ENCODE measurements around the gene PAN2.
A peak's percentile ranks its signal among the peaks of the same experiment; 100 is the strongest.

PAN2 gene

GRCh38 chr12:56333679-56334489 is at the start of gene PAN2:
Gene PAN2, minus strand, starts transcription at chr12:56334000. Its CDS starts 906 bp downstream, at chr12:56333094.
- peaks cover 13% of the 10 kb centered on the region for H3K4me1 ChIP-seq (ENCODE audit: control insufficient read depth, insufficient read depth, low read length)
- no peaks in the 10 kb centered on the region for H3K27me3 ChIP-seq (replicated peaks; ENCODE audit: control insufficient read depth, insufficient read depth, low read length)
- H3K9ac ChIP-seq (ENCODE audit: low read length): peak within 1 kb of the TSS; percentile 93
- peak within 1 kb of the TSS; percentile 94 for H3K4me3 ChIP-seq (ENCODE audit: low read length)
- no peaks in the 10 kb centered on the region for H3K36me3 ChIP-seq (ENCODE audit: control insufficient read depth, insufficient read depth, low read length, severe bottlenecking)
- no peaks in the 10 kb centered on the region for H3K9me3 ChIP-seq (ENCODE audit: control insufficient read depth, low read length)
- peak; percentile 96 for DNase-seq (ENCODE audit: low read depth)

- H3K9me3 ChIP-seq (ENCODE audit: control insufficient read depth, low read length): no peaks in the 10 kb centered on the region
- H3K4me3 ChIP-seq (ENCODE audit: low read length): no peak overlapping the region
- H3K36me3 ChIP-seq (ENCODE audit: control insufficient read depth, insufficient read depth, low read length, severe bottlenecking): no peaks in the 10 kb centered on the region
- DNase-seq (ENCODE audit: low read depth): no peak
- H3K4me1 ChIP-seq (ENCODE audit: control insufficient read depth, insufficient read depth, low read length): peaks cover 10% of the 10 kb centered on the region
- H3K9ac ChIP-seq (ENCODE audit: low read length): no peak overlapping the region
- H3K27me3 ChIP-seq (replicated peaks; ENCODE audit: control insufficient read depth, insufficient read depth, low read length): peaks cover 17% of the 10 kb centered on the region
These were observed 48.8 kb upstream of the PAN2 start for GRCh38 chr12:56382611-56383010.

GRCh38 chr12:56377989-56378316 is 44.2 kb upstream of the PAN2 start:
- Histone ChIP-seq H3K36me3 (ENCODE audit: control insufficient read depth, insufficient read depth, low read length, severe bottlenecking) (no peaks in the 10 kb centered on the region), H3K4me3 (ENCODE audit: low read length) (no peak overlapping the region), H3K27me3 (replicated peaks; ENCODE audit: control insufficient read depth, insufficient read depth, low read length) (peaks cover 11% of the 10 kb centered on the region), H3K9ac (ENCODE audit: low read length) (no peak overlapping the region), H3K9me3 (ENCODE audit: control insufficient read depth, low read length) (peaks cover 2% of the 10 kb centered on the region), H3K4me1 (ENCODE audit: control insufficient read depth, insufficient read depth, low read length) (no peaks in the 10 kb centered on the region)
- DNase-seq (ENCODE audit: low read depth): no peak

GRCh38 chr12:56377310-56377988 is 43.6 kb upstream of the PAN2 start:
- no peaks in the 10 kb centered on the region for H3K4me1 ChIP-seq (ENCODE audit: control insufficient read depth, insufficient read depth, low read length)
- peaks cover 8% of the 10 kb centered on the region for H3K27me3 ChIP-seq (replicated peaks; ENCODE audit: control insufficient read depth, insufficient read depth, low read length)
- H3K4me3 ChIP-seq (ENCODE audit: low read length): no peak overlapping the region
- no peak overlapping the region for H3K9ac ChIP-seq (ENCODE audit: low read length)
- DNase-seq (ENCODE audit: low read depth): peak; percentile 16
- peaks cover 2% of the 10 kb centered on the region for H3K9me3 ChIP-seq (ENCODE audit: control insufficient read depth, low read length)
- no peaks in the 10 kb centered on the region for H3K36me3 ChIP-seq (ENCODE audit: control insufficient read depth, insufficient read depth, low read length, severe bottlenecking)

- H3K9me3 ChIP-seq (ENCODE audit: control insufficient read depth, low read length): peaks cover 2% of the 10 kb centered on the region
- no peaks in the 10 kb centered on the region for H3K27me3 ChIP-seq (replicated peaks; ENCODE audit: control insufficient read depth, insufficient read depth, low read length)
- no peaks in the 10 kb centered on the region for H3K36me3 ChIP-seq (ENCODE audit: control insufficient read depth, insufficient read depth, low read length, severe bottlenecking)
- no peak for DNase-seq (ENCODE audit: low read depth)
- no peak overlapping the region for H3K9ac ChIP-seq (ENCODE audit: low read length)
- H3K4me1 ChIP-seq (ENCODE audit: control insufficient read depth, insufficient read depth, low read length): no peaks in the 10 kb centered on the region
- no peak overlapping the region for H3K4me3 ChIP-seq (ENCODE audit: low read length)
These were observed 42.0 kb upstream of the PAN2 start for GRCh38 chr12:56375598-56376434.

- Histone ChIP-seq H3K9me3 (ENCODE audit: control insufficient read depth, low read length) (peaks cover 2% of the 10 kb centered on the region), H3K36me3 (ENCODE audit: control insufficient read depth, insufficient read depth, low read length, severe bottlenecking) (no peaks in the 10 kb centered on the region), H3K4me3 (ENCODE audit: low read length) (no peak overlapping the region), H3K4me1 (ENCODE audit: control insufficient read depth, insufficient read depth, low read length) (no peaks in the 10 kb centered on the region), H3K9ac (ENCODE audit: low read length) (no peak overlapping the region), H3K27me3 (replicated peaks; ENCODE audit: control insufficient read depth, insufficient read depth, low read length) (no peaks in the 10 kb centered on the region)
- DNase-seq (ENCODE audit: low read depth): no peak
These were observed 41.2 kb upstream of the PAN2 start for GRCh38 chr12:56374726-56375597.

GRCh38 chr12:56373515-56373914 is 39.7 kb upstream of the PAN2 start:
- DNase-seq (ENCODE audit: low read depth): no peak
- no peak overlapping the region for H3K4me3 ChIP-seq (ENCODE audit: low read length)
- peaks cover 2% of the 10 kb centered on the region for H3K9me3 ChIP-seq (ENCODE audit: control insufficient read depth, low read length)
- no peaks in the 10 kb centered on the region for H3K27me3 ChIP-seq (replicated peaks; ENCODE audit: control insufficient read depth, insufficient read depth, low read length)
- H3K9ac ChIP-seq (ENCODE audit: low read length): no peak overlapping the region
- no peaks in the 10 kb centered on the region for H3K36me3 ChIP-seq (ENCODE audit: control insufficient read depth, insufficient read depth, low read length, severe bottlenecking)
- no peaks in the 10 kb centered on the region for H3K4me1 ChIP-seq (ENCODE audit: control insufficient read depth, insufficient read depth, low read length)

- H3K9me3 ChIP-seq (ENCODE audit: control insufficient read depth, low read length): no peaks in the 10 kb centered on the region
- no peaks in the 10 kb centered on the region for H3K27me3 ChIP-seq (replicated peaks; ENCODE audit: control insufficient read depth, insufficient read depth, low read length)
- no peak for DNase-seq (ENCODE audit: low read depth)
- H3K9ac ChIP-seq (ENCODE audit: low read length): no peak overlapping the region
- no peaks in the 10 kb centered on the region for H3K36me3 ChIP-seq (ENCODE audit: control insufficient read depth, insufficient read depth, low read length, severe bottlenecking)
- H3K4me3 ChIP-seq (ENCODE audit: low read length): no peak overlapping the region
- no peaks in the 10 kb centered on the region for H3K4me1 ChIP-seq (ENCODE audit: control insufficient read depth, insufficient read depth, low read length)
These were observed 33.1 kb upstream of the PAN2 start for GRCh38 chr12:56366948-56367347.

GRCh38 chr12:56362130-56363059 is 28.6 kb upstream of the PAN2 start, which contains the start of gene APOF:
Gene APOF, minus strand, starts transcription at chr12:56362857. Its CDS starts 112 bp downstream, at chr12:56362745.
- no peak within 1 kb of the TSS for H3K4me3 ChIP-seq (ENCODE audit: low read length)
- H3K36me3 ChIP-seq (ENCODE audit: control insufficient read depth, insufficient read depth, low read length, severe bottlenecking): peaks cover 5% of the 10 kb centered on the region
- H3K9ac ChIP-seq (ENCODE audit: low read length): no peak within 1 kb of the TSS
- H3K27me3 ChIP-seq (replicated peaks; ENCODE audit: control insufficient read depth, insufficient read depth, low read length): no peaks in the 10 kb centered on the region
- no peaks in the 10 kb centered on the region for H3K9me3 ChIP-seq (ENCODE audit: control insufficient read depth, low read length)
- peaks cover 16% of the 10 kb centered on the region for H3K4me1 ChIP-seq (ENCODE audit: control insufficient read depth, insufficient read depth, low read length)
- no peak for DNase-seq (ENCODE audit: low read depth)
